Ishikawa (cell line): ENCODE measurements around the gene ESPNL.

Source experiments
- EP300 ChIP-seq: IDR thresholded peaks from 2 replicates; pipeline ENCODE4 v1.6.1; 2012; ENCODE audit warnings: borderline replicate concordance
- MAX ChIP-seq: IDR thresholded peaks from 2 replicates; pipeline ENCODE4 v1.6.1; 2012
- RAD21 ChIP-seq: IDR thresholded peaks from 2 replicates; pipeline ENCODE4 v1.6.1; 2012; ENCODE audit warnings: low read depth
- TAF1 ChIP-seq: IDR thresholded peaks from 2 replicates; pipeline ENCODE4 v1.6.1; 2012; ENCODE audit warnings: low read depth, mild to moderate bottlenecking
- YY1 ChIP-seq: IDR thresholded peaks from 2 replicates; pipeline ENCODE4 v1.6.1; 2012; ENCODE audit warnings: low read depth
- ZBTB7A ChIP-seq: IDR thresholded peaks from 2 replicates; pipeline ENCODE4 v1.6.1; 2012; ENCODE audit warnings: low read depth

DNA sequence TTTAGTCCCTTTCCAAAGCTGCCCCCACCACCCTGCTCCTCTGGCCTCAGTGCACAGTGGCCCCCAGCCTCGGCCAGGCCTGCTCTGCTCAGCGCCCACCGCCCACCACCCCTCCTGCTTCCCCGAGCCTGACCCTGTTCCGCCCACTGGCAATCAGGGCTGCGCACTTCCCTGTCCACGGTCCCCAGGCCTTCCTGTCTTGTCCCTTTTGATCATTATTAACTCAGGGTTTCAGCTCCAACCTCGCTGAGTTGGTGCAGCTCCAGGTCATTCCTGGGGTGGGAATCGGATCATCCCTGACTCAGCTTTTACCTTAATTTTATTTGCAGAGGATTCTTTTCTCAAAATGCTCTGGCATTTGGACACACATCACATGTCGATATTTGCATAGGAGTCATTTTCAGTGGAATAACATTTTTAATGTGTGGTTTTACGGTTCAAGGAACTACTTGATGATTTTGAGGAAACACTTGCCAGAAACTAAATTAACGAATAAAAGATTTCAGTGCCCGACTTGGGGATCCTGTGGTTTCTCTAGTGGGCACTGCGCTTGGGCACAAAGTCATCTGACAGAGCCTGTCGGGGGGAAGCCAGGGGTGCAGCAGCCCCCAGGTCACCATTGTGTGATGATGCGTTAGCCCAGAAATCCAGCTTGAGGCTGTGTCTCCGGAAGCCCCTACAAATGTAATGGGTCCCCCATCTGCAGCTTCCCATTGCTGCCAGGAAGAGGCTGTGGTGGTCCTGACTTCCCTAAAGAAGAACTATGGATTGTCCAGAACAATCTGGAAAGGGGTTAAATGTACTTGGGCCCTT lies 1.0 kb upstream of the ESPNL start:
- TF ChIP-seq MAX: no peak
- no peak for TF ChIP-seq ZBTB7A
- no peak for TF ChIP-seq YY1
- TF ChIP-seq EP300: no peak
- no peak for TF ChIP-seq TAF1
- TF ChIP-seq RAD21: no peak
